AG08396 (cell line): ENCODE results near the gene TBL1Y.
"Not testable (repeated sequence)": the region's sequence is repeated elsewhere in the genome, so short reads cannot be mapped to it uniquely, and the experiment has no call there.

Experiments
- DNase-seq: peaks from one replicate; pipeline ENCODE4 v3.0.0; 2012; ENCODE audit warnings: low spot score, mixed read lengths

The TBL1Y gene

DNA sequence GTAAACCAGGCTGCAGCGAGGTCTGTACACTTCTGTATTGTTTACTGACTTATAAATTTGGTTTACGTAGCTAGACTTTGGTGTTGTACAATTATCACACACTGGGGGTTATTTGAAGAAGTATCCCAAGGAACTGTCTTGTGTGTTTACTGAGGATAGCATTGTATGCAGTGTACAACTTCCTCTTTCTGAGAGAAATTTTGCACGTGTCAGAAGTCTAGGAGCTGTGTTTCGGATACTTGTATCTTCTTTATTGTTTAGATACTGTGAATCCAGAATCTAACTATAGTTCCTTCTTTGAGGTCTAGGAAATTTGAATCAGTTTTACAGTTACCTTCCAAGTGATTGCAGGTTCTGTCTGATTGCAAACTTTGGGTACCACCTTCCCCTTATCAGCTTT is 64.5 kb downstream of the TBL1Y start:
- no peak for DNase-seq

GRCh38 chrY:6977783-6978182 is 67.3 kb downstream of the TBL1Y start:
- no peak for DNase-seq

- no peak for DNase-seq
Measured at GRCh38 chrY:6983221-6983620, 72.7 kb downstream of the TBL1Y start.

DNA sequence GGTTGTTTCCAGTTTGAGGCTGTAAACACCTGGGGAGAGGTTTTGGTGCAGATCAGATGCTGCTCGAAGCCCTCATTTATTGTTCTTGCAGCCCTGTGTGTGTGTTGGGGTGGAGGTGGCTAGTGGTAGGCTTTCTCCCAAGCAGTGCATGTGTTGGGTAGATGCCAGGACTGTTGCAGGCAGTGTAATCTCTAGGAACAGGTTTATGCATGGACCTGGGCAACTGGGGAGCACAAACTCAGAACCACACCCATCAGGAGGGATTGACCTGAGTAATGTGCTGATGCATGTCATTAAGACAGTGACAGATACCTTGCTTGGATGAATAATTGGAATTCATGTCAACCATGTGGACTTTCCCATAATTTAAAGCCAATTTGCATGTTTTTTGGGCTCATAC is 77.3 kb downstream of the TBL1Y start:
- no peak for DNase-seq

DNA sequence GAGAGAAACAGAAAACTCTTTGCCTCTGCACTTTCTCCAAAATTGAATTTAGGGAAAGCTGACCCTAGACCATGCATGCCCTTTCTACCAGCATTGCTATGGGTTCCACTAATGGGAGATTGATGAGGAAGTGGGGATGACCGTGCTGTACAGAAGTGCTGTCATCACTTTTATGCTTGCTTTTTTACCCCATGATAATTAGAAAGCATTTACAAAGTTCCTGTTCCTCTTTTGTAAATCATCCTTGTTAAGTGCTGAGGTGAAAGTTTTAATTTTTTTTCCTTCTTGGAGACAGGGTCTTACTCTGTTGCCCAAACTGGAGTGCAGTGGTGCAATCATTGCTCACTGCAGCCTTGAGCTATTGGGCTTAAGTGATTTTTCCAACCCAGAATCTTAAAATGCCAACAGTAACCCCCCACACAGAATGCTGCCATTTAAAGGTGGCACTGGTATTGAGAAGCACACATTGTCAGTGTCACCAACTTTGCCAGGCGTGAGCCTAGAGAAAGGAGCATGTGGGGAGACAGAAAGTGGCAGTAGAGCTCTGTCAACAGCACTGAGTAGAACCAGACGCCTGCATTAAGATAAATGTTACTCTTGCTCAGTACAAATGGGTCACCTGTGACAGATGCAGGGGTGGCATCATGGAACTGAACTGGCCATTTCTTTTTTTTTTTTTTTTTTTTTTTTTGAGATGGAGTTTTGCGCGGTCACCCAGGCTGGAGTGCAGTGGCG is 79.6 kb downstream of the TBL1Y start:
- no peak for DNase-seq

GRCh38 chrY:6992041-6992440 is 81.5 kb downstream of the TBL1Y start:
- no peak for DNase-seq

DNA sequence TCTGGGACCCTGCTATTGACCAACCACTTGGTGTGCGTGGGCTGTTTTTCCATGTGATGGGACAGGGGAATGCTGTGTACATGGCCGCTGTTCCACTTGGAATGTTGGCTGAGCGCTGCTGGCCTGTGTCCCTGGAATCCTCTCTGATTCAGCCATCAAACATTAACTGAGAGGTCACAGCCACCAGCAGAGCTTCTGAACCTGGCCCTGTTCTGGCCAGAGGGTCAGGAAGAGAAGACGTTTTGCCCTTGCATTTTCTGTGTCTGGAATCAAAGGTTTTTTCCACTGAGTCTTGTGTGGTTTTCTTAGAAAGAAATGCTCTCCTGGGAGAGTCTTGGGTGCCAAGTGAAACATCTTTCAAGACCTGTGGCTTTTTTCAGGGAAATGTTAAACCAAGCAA is 85.5 kb downstream of the TBL1Y start:
- no peak for DNase-seq

- DNase-seq, result no peak
Measured at GRCh38 chrY:6997503-6998066, 87.1 kb downstream of the TBL1Y start.

DNA sequence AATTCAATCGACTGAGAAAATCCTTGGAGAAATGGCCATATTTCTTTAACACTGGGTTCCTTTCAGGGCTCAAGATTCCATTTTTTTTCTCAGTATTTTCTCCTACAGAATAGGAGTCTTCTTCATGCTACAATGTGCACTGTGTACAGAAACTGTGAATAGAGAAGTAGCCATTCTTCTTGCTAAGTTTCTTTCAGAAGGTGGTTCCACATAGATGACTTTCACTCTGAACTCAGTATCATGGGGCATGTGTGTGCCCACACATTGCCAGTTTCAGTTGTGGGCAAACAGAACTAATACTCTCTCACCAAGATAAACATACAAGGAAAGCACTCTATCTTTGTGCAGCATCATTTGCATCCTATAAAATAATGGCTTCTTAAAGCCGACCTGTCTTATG is 89.4 kb downstream of the TBL1Y start:
- no peak for DNase-seq

GRCh38 chrY:7002581-7002980 is 92.1 kb downstream of the TBL1Y start:
- no peak for DNase-seq

- DNase-seq, result no peak
Measured at GRCh38 chrY:7007911-7008310, 97.4 kb downstream of the TBL1Y start.

DNA sequence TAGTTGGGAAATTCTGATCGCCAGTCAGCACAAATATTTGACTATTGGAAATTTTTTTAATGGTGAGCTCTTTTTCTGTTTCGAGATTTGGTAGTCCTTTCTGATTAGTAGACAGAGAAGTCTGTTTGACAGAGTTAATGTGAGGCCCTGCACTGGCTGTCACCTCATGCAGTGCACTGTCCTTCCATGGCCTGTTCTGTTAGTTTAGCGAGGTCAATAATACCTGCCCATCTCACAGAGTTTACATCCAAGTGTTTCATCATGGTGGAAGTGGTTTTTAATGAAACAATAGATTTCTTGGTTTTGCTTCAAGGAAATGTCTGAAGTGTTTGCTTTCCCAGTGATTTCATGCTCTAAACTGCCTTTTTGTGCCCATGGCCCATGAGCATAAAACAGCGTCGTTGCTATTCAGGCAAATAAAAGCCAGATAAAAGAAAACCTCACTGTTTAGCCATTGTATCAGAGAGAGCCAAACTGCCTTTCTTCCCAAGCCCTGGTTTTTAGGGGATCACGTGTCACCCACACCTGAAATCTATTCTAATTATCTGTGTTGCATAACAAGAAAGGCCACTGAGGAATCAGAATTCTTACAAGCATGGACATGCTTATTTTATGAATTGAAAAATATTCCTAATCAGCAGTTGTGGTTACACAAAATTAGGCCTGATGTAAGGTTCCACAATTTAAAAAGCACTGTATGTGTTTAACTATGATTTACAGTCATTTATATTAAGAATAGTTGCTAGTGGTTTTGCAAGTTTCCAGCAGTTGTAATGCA is 98.3 kb downstream of the TBL1Y start:
- DNase-seq, result no peak

- no peak for DNase-seq
Measured at GRCh38 chrY:7013051-7013450, 102.6 kb downstream of the TBL1Y start.

- DNase-seq, result no peak
Measured at GRCh38 chrY:7016521-7016920, 106.0 kb downstream of the TBL1Y start.

DNA sequence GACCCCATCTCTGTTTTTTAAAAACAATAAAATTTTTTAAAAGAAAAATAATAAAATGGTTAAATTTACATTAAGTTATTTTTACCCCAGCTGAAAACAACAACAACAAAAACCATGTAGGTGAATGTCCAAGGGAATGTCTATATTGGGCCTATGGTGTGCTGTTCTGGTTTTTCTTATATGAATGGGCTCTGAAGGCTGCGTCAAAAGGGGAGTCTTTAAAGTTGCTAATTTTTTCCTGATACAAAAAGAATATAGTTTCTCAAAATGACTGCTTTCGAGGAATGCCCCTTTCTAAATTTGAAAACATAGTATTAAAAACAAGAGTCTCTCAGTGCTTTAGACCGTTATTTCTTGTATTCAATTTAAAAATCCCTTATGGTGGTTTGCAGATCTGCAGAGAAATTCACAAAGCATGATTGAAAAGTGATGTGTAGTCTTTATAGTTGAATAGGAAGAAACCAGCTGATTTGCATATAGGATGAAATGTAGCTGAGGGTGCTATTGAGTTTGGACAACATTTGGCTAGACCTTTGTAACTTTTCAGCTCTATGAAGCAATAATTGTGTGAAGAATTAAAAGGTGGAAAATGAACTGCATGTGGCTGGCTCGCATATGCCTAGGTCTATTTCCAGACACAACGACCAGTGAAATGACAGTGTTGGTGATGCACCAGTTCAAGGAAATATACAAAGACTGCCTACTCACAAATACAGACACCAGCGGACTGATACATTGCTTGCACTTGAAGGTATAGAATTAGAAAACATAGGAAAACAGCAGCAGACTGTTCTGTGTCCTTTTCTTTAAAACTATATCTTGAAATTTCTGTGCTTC is 107.0 kb downstream of the TBL1Y start:
- DNase-seq, result no peak

DNA sequence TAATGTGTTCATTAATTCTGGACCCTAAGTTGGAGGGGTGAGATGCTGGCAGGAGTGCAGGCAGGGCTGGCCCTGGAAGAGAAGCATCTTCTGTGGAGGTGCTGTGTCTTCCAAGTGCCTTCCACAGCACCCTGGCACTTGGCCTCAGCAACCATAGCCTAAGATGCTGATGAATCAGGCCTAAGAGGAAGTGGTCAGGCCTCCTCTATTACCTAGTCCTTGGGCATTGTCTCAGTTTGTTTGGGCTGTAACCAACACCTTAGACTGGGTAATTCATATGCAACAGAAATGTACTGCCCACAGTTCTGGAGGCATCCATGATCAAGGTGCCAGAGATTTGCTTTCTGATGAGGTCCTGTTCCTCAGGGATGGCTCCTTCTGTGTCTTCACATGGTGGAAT is 128.5 kb downstream of the TBL1Y start:
- no peak for DNase-seq

DNA sequence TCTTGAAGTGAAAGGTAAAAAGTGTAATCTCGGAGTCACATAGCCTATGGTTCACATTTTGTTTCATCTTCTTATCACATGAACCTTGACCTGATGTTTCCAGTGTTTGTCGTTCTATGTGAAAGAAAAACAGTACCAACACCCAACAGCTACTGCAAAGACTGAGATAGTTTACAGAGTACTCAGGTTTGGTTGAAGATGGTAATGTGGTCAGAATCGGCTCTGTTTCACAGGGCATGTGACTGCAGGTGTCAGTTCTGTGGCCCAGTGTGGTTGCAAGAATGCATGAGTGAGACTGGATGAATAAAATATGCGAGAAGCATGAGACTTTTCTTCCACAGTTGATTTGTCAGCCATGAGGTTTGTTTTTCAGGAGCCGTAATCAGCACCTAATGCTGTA is 130.2 kb downstream of the TBL1Y start:
- no peak for DNase-seq

GRCh38 chrY:7041983-7042382 is 131.5 kb downstream of the TBL1Y start:
- no peak for DNase-seq

GRCh38 chrY:7052461-7052860 is 142.0 kb downstream of the TBL1Y start:
- DNase-seq, result not testable (repeated sequence)

- DNase-seq, result no peak
Measured at GRCh38 chrY:7056886-7057285, 146.4 kb downstream of the TBL1Y start.

GRCh38 chrY:7078725-7079124 is 168.2 kb downstream of the TBL1Y start:
- DNase-seq, result no peak

DNA sequence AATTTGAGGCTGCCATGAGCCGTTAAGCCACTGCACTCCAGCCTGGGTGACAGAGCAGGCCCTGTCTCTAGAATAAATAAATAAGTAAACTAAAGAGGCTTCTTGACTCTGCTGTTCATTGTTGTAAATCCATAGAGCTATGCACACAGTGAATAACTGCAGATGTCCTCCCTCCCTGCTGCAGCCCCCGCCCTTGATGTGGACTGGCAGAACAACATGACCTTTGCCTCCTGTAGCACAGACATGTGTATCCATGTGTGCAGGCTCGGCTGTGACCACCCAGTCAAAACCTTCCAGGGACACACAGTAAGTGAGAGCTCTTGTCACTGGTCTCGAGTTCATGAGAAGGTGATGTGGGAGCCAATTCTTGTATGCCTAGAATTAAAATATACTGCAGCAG is 170.1 kb downstream of the TBL1Y start:
- not testable (repeated sequence) for DNase-seq
